Stomach (tissue), 9 donors: ENCODE results near the gene SH3YL1. TPM values are rescaled to one million over a fixed set of nuclear protein-coding genes. Genes with fewer than 3 reads are reported as not detected.

Source experiments
- DNase-seq, 2 donors: peaks; one replicate each; pipeline versions ENCODE4 v3.0.0 to v3.0.0-alpha.2; 2013 to 2019
- H3K27ac ChIP-seq, 5 donors: fragments of 200-600 bp in 4 of 5; sonication (generic) in 4 of 5; one replicate each; pipeline ENCODE4 v1.5.1; 2013 to 2019; ENCODE audit warnings: mild to moderate bottlenecking in 1 of 5, moderate library complexity in 1 of 5
- H3K27me3 ChIP-seq, 3 donors: fragments of 200-600 bp; sonication (generic); one replicate each; pipeline ENCODE4 v1.5.1; 2017 to 2019; ENCODE audit warnings: mixed run types in 1 of 3
- H3K36me3 ChIP-seq, 4 donors: fragments of 200-600 bp; sonication (generic); 1 replicate in 3 of 4; 2 replicates in 1 of 4; pipeline ENCODE4 v1.5.1; 2016 to 2019
- H3K4me1 ChIP-seq, 4 donors: fragments of 200-600 bp; sonication (generic); one replicate each; pipeline ENCODE4 v1.5.1; 2016 to 2019
- H3K4me3 ChIP-seq, 4 donors: fragments of 200-600 bp; sonication (generic) in 3 of 4; one replicate each; pipeline ENCODE4 v1.5.1; 2016 to 2019; ENCODE audit warnings: mild to moderate bottlenecking in 1 of 4
- H3K9me3 ChIP-seq, 4 donors: fragments of 200-600 bp; sonication (generic); one replicate each; pipeline ENCODE4 v1.5.1; 2016 to 2019
- EP300 ChIP-seq: sonication (generic); formaldehyde crosslinking; IDR thresholded peaks from one replicate; pipeline ENCODE4 v1.6.1; 2017; ENCODE audit warnings: antibody characterized with exemption
- POLR2A ChIP-seq, 4 donors: fragments of 450-650 bp; IDR thresholded peaks; one replicate each; pipeline ENCODE4 v1.6.1; 2016; ENCODE audit warnings: antibody characterized with exemption in 4 of 4, control low read depth in 2 of 4, mild to moderate bottlenecking in 1 of 4, moderate library complexity in 1 of 4
- POLR2AphosphoS5 ChIP-seq, 3 donors: sonication (generic); formaldehyde crosslinking; IDR thresholded peaks; one replicate each; pipeline ENCODE4 v1.6.1; 2016; ENCODE audit warnings: antibody characterized with exemption in 3 of 3
- WGBS, 5 donors: extraction: QIAGEN DNeasy Blood & Tissue Kit in 3 of 5; methylation state at CpG; one replicate each; pipeline versions ENCODE4 v1.1.5 to v1.1.7; 2013 to 2018; 5-methylcytosine and 5-hydroxymethylcytosine counted together
- intact Hi-C: fragments of 100-400 bp; cut with DNase I; formaldehyde crosslinking; loops from one replicate; pipeline ENCODE4 v1.15.1; 2023; ENCODE audit warnings: low total_unique reads
- polyA plus RNA-seq, 3 donors: library from polyadenylated mRNA; stranded (reverse); fragments of 200-250 nt; gene quantifications; one replicate each; pipeline ENCODE4 v1.2.3, GENCODE V29; 2013
- total RNA-seq, 5 donors: library from RNA; depleted of rRNA; stranded (reverse); fragments of >200 nt; gene quantifications; one replicate each; pipeline versions ENCODE4 v1.1.0 to v1.2.3, GENCODE V29; 2014 to 2016
- TF ChIP-seq, protein P1 (sequence below), 7 experiments: fragments of 450-650 bp in 4 of 7; fragments of 200-600 bp in 3 of 7; sonication (generic) in 3 of 7; IDR thresholded peaks; one replicate each; pipeline ENCODE4 v1.5.1; 2016 to 2019; ENCODE audit warnings: antibody characterized with exemption in 7 of 7, control low read depth in 2 of 7, mild to moderate bottlenecking in 1 of 7
- donor health status: healthy with polysubstance abuse.
- donor health status: Bipolar disorder and iron deficiency.
- donor health status: healthy.

The SH3YL1 gene
- total and polyA plus RNA-seq, 8 donors, result 45.5 to 230 (median 143) TPM

DNA sequence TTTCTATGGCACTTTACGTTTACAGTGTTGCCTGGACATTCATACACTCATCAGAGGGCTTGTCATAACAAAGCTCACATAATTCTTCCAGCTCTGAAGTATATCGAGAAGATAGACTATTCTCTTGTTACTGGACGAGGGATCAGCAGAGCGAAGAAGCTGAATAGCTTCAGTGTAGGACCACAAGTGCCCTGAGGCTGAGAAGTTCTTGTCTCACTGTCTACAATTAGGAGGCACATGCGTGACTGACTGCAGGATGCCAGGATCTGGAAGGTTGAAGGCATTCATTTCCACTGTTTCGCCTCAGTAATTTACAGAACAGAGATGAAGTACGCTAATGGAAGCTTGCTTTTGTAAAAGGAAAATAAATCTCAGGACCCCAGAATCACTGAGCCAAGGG is 9.6 kb downstream of the SH3YL1 start:
- TF ChIP-seq, protein P1, sequence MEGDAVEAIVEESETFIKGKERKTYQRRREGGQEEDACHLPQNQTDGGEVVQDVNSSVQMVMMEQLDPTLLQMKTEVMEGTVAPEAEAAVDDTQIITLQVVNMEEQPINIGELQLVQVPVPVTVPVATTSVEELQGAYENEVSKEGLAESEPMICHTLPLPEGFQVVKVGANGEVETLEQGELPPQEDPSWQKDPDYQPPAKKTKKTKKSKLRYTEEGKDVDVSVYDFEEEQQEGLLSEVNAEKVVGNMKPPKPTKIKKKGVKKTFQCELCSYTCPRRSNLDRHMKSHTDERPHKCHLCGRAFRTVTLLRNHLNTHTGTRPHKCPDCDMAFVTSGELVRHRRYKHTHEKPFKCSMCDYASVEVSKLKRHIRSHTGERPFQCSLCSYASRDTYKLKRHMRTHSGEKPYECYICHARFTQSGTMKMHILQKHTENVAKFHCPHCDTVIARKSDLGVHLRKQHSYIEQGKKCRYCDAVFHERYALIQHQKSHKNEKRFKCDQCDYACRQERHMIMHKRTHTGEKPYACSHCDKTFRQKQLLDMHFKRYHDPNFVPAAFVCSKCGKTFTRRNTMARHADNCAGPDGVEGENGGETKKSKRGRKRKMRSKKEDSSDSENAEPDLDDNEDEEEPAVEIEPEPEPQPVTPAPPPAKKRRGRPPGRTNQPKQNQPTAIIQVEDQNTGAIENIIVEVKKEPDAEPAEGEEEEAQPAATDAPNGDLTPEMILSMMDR (IDR thresholded peaks at IDR 0.05), result no peak
- TF ChIP-seq EP300 (no peak), POLR2A (IDR thresholded peaks at IDR 0.05) (no peak), POLR2AphosphoS5 (IDR thresholded peaks at IDR 0.05) (no peak)
- Histone ChIP-seq H3K4me1 (no peaks in the 10 kb centered on the region), H3K9me3 (peaks cover 0 to 6% (median 0%) of the 10 kb centered on the region in 4 donors), H3K4me3 (no peak overlapping the region), H3K27ac (no peak overlapping the region), H3K27me3 (no peaks in the 10 kb centered on the region), H3K36me3 (peaks cover 0 to 33% (median 28%) of the 10 kb centered on the region in 4 donors)
- intact Hi-C loops, result no loop called here
- WGBS, 5 donors, result 74 to 91% (median 85%) methylated on average over 7 of the region's 7 CpGs
- no peak for DNase-seq

DNA sequence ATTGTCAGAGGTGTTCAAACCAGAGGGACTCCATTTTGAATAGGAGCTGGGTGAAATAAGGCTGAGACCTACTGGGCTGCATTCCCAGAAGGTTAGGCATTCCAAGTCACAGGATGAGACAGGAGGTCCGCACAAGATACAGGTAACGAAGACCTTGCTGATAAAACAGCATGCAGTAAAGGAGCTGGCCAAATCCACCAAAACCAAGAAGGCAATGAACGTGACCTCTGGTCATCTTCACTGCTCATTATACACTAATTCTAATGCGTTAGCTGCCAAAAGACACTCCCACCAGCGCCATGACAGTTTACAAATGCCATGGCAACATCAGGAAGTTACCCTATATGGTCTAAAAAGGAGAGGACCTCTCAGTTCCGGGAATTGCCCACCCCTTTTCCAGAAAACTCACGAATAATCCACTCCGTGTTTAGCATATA is 10.6 kb downstream of the SH3YL1 start:
- DNase-seq, result no peak
- Histone ChIP-seq H3K27ac (no peak overlapping the region), H3K9me3 (peaks cover 0 to 6% (median 0%) of the 10 kb centered on the region in 4 donors), H3K36me3 (peaks cover 0 to 43% (median 36%) of the 10 kb centered on the region in 4 donors), H3K4me1 (no peaks in the 10 kb centered on the region), H3K27me3 (no peaks in the 10 kb centered on the region), H3K4me3 (no peak overlapping the region)
- no peak for TF ChIP-seq POLR2AphosphoS5 (IDR thresholded peaks at IDR 0.05)
- TF ChIP-seq, protein P1 (IDR thresholded peaks at IDR 0.05), result no peak
- no peak for TF ChIP-seq EP300
- no peak for TF ChIP-seq POLR2A (IDR thresholded peaks at IDR 0.05)
- 85 to 93% (median 90%) methylated on average over 8 of the region's 8 CpGs for WGBS, 5 donors
- intact Hi-C loops, result no loop called here

DNA sequence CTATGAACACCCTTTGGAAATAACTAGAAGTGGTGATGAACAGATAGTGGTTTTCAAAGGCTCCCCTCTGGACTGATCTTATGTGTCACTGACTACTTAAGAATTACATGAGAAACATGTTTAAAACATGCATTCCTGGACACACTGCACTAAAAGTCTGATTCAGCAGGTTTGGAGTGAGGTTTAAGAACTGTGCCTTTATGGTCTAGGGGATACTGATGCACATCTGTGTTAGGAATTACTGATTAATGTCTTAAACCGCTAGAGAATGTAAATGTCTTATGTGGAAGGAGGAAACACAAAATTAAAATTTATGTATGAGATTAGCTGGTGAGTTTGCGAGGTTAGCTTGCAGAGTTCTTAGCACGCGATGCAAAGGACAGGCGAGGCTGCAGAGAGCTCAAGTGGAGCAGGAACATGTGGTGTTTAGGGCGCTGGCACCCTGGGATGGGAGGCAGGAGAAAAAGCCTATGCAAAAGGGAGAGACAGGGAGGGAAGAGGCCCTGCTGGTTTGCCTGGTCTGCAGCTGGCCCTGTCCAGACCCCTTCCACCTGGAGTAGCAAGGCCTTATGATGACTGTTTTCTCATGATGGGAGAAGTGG is 11.7 kb downstream of the SH3YL1 start:
- WGBS, 5 donors, result 84 to 93% (median 91%) methylated on average over 6 of the region's 6 CpGs
- Histone ChIP-seq H3K36me3 (peaks cover 0 to 54% (median 41%) of the 10 kb centered on the region in 4 donors), H3K27ac (no peak overlapping the region), H3K9me3 (no peaks in the 10 kb centered on the region), H3K27me3 (no peaks in the 10 kb centered on the region), H3K4me1 (no peaks in the 10 kb centered on the region), H3K4me3 (no peak overlapping the region)
- DNase-seq, result no peak
- TF ChIP-seq EP300 (no peak), POLR2A (IDR thresholded peaks at IDR 0.05) (no peak), POLR2AphosphoS5 (IDR thresholded peaks at IDR 0.05) (no peak)
- TF ChIP-seq, protein P1 (IDR thresholded peaks at IDR 0.05), result no peak
- intact Hi-C loops, result no loop called here

DNA sequence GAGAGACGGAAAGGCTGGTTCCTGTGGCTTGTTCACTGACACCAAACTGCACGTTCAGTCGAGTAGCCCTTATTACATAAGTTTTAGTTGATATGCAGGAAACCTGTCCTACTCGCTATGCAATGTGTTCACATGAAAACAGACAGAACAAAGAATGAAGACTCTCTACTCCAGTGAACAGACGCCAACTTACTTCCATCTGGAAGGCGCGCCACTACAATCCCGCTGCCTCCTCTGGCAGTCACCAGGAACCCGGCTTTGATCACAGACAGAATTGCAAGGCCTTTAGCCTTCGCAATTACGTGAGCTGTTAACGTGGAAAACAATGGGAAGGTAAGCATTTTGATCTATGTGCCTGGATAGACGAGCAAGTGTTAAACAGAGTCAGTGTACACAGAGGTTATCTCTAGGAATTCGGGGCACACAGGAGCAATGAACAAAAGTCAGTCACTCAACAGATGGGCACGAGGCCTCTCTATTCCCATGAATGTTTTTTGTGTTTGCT is 14.2 kb downstream of the SH3YL1 start:
- H3K36me3 ChIP-seq, result peaks cover 3 to 74% (median 62%) of the 10 kb centered on the region in 4 donors
- no peak for DNase-seq
- H3K4me3 ChIP-seq, result no peak overlapping the region
- H3K27me3 ChIP-seq, result no peaks in the 10 kb centered on the region
- no peaks in the 10 kb centered on the region for H3K9me3 ChIP-seq
- no peaks in the 10 kb centered on the region for H3K4me1 ChIP-seq
- intact Hi-C loops, result no loop called here
- WGBS, 5 donors, result 75 to 85% (median 80%) methylated on average over 15 of the region's 15 CpGs
- H3K27ac ChIP-seq, result no peak overlapping the region
- TF ChIP-seq EP300 (no peak), POLR2A (IDR thresholded peaks at IDR 0.05) (no peak), POLR2AphosphoS5 (IDR thresholded peaks at IDR 0.05) (no peak)
- TF ChIP-seq, protein P1 (IDR thresholded peaks at IDR 0.05), result no peak
